Hepatocyte (in vitro differentiated cells): ENCODE measurements around the gene TRIM9. TPM values are rescaled to one million over a fixed set of nuclear protein-coding genes. Genes with fewer than 3 reads are reported as not detected.

Source experiments
- DNase-seq: peaks from one replicate; pipeline ENCODE4 v3.0.0-alpha.2; 2016; ENCODE audit warnings: low spot score
- H2AFZ ChIP-seq: fragments of 200-600 bp; sonication (generic); 2 replicates; pipeline ENCODE4 v1.6.0; 2016; ENCODE audit warnings: antibody characterized with exemption, mild to moderate bottlenecking
- H3K27ac ChIP-seq: fragments of 200-600 bp; sonication (generic); 2 replicates; pipeline ENCODE4 v1.5.1; 2016; ENCODE audit warnings: mild to moderate bottlenecking
- H3K27me3 ChIP-seq: fragments of 200-600 bp; sonication (generic); 2 replicates; pipeline ENCODE4 v1.6.1; 2016
- H3K36me3 ChIP-seq: fragments of 200-600 bp; sonication (generic); replicated peaks from 2 replicates; pipeline ENCODE4 v1.5.1; 2016; ENCODE audit warnings: low read depth; ENCODE audit not compliant: insufficient read depth
- H3K4me1 ChIP-seq: fragments of 200-600 bp; sonication (generic); 2 replicates; pipeline ENCODE4 v1.5.1; 2016; ENCODE audit warnings: mild to moderate bottlenecking, moderate library complexity; ENCODE audit not compliant: insufficient read depth
- H3K4me2 ChIP-seq: fragments of 200-600 bp; sonication (generic); 2 replicates; pipeline ENCODE4 v1.6.0; 2016
- H3K4me3 ChIP-seq: fragments of 200-600 bp; sonication (generic); 2 replicates; pipeline ENCODE4 v1.5.1; 2016; ENCODE audit warnings: mild to moderate bottlenecking
- H3K79me2 ChIP-seq: fragments of 200-600 bp; sonication (generic); 2 replicates; pipeline ENCODE4 v1.6.0; 2017; ENCODE audit warnings: mild to moderate bottlenecking
- H3K9me2 ChIP-seq: fragments of 200-600 bp; sonication (generic); replicated peaks from 2 replicates; pipeline ENCODE4 v1.6.0; 2017; ENCODE audit warnings: mild to moderate bottlenecking; ENCODE audit not compliant: insufficient read depth
- H3K9me3 ChIP-seq: fragments of 200-600 bp; sonication (generic); 2 replicates; pipeline ENCODE4 v1.5.1; 2016; ENCODE audit warnings: low read depth, mild to moderate bottlenecking
- H4K20me1 ChIP-seq: fragments of 200-600 bp; sonication (generic); 2 replicates; pipeline ENCODE4 v1.6.0; 2016; ENCODE audit warnings: mild to moderate bottlenecking; ENCODE audit not compliant: insufficient read depth, poor library complexity, severe bottlenecking
- EZH2 ChIP-seq: fragments of 200-600 bp; sonication (generic); IDR thresholded peaks from 2 replicates; pipeline ENCODE4 v1.6.1; 2016; ENCODE audit warnings: antibody characterized with exemption, mild to moderate bottlenecking, borderline replicate concordance
- EZH2phosphoT487 ChIP-seq: fragments of 200-600 bp; sonication (generic); IDR thresholded peaks from one replicate; pipeline ENCODE4 v1.6.1; 2018; ENCODE audit warnings: antibody characterized with exemption, mild to moderate bottlenecking, low read depth, moderate library complexity; ENCODE audit not compliant: unreplicated experiment, severe bottlenecking
- WGBS: methylation state at CpG from one replicate; pipeline ENCODE4 v1.1.6; 2016; ENCODE audit warnings: low lambda C conversion rate; ENCODE audit errors: missing lambda C conversion rate; 5-methylcytosine and 5-hydroxymethylcytosine counted together
- polyA plus RNA-seq: library from polyadenylated mRNA; unstranded; fragments of >200 nt; fragmentation: Nextera tagmentation; extraction: Ambion mirVana; gene quantifications from 2 replicates; pipeline ENCODE4 v1.2.1, GENCODE V29; 2016
- total RNA-seq: library from RNA; depleted of rRNA; stranded (reverse); fragments of >200 nt; gene quantifications from 2 replicates; pipeline ENCODE4 v1.2.3, GENCODE V29; 2014
- TF ChIP-seq, protein P1 (sequence below): fragments of 200-600 bp; sonication (generic); IDR thresholded peaks from 2 replicates; pipeline ENCODE4 v1.5.1; 2016; ENCODE audit warnings: antibody characterized with exemption, mild to moderate bottlenecking; ENCODE audit not compliant: poor library complexity

Gene TRIM9
- total and polyA plus RNA-seq, 2 experiments from 2014 or later: 0.10 to 0.94 TPM

DNA sequence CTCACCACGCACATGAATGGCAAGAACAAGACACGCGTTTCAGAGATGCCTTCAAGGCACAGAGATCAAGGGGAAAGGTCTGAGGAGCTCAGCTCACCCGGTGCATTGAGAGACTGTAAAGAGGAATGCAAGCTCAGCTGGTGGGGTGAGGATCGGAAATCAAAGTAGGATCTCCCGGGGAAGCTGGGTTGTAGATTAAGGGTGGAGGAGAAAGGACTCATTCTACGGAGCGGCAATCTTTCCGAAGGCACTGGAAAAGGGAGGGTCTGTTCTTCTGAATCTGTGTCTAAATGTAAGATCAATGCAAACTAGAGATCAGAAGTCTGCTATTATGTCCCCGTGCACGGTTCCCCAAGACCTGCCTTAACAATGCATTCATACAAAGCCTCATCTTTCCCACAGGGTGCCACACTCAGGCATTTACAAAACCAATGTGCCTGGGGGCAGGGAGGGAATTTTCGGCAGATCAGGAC lies 109.0 kb downstream of the TRIM9 start:
- Histone ChIP-seq H3K4me2 (no peak overlapping the region), H3K9me2 (no peaks in the 10 kb centered on the region), H4K20me1 (no peaks in the 10 kb centered on the region), H3K36me3 (no peaks in the 10 kb centered on the region), H3K27ac (no peak overlapping the region), H3K9me3 (no peaks in the 10 kb centered on the region), H3K79me2 (no peaks in the 10 kb centered on the region), H3K4me1 (no peaks in the 10 kb centered on the region), H3K27me3 (peaks cover 7% of the 10 kb centered on the region), H2AFZ (no peak overlapping the region), H3K4me3 (no peak overlapping the region)
- 43% methylated on average over 12 of the region's 12 CpGs for WGBS
- no peak for DNase-seq
- TF ChIP-seq, protein P1, sequence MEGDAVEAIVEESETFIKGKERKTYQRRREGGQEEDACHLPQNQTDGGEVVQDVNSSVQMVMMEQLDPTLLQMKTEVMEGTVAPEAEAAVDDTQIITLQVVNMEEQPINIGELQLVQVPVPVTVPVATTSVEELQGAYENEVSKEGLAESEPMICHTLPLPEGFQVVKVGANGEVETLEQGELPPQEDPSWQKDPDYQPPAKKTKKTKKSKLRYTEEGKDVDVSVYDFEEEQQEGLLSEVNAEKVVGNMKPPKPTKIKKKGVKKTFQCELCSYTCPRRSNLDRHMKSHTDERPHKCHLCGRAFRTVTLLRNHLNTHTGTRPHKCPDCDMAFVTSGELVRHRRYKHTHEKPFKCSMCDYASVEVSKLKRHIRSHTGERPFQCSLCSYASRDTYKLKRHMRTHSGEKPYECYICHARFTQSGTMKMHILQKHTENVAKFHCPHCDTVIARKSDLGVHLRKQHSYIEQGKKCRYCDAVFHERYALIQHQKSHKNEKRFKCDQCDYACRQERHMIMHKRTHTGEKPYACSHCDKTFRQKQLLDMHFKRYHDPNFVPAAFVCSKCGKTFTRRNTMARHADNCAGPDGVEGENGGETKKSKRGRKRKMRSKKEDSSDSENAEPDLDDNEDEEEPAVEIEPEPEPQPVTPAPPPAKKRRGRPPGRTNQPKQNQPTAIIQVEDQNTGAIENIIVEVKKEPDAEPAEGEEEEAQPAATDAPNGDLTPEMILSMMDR: no peak
- TF ChIP-seq EZH2 (no peak), EZH2phosphoT487 (no peak)

DNA sequence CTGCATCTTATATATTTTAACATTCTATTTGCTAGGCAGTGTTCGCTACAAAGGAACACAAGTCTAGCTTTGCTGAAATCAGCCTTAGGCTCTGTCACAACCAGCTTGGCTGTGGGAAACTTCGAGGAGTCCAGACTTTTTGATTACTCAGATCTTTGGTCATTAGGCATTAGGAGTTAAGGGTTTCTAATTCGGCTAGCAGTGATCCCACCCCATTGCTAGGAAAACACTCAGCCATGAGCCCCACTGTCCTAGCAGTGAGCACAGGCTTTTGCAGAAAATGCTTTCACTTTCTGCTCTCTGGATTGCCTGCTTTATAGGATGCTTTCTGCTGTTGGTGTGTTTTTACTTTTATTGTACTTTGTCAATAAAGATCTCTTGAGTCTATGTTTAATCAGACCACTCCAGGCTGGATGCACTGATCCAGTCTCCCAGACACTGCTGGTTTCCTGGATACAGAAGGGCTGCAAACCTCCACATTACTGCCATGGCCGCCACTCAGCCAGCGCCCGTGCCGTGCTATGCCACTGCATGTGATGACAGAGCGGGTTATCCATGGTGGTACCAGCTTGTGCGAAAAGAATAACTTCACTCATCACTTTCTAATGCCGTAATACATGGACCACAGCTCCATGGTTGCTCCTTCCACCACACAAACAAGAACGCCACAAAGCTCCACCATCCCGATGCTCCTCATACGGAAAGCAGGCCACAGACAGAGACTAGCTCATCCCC lies 109.6 kb downstream of the TRIM9 start:
- H3K27ac ChIP-seq: no peak overlapping the region
- H3K4me2 ChIP-seq: no peak overlapping the region
- DNase-seq: no peak
- no peaks in the 10 kb centered on the region for H4K20me1 ChIP-seq
- H3K36me3 ChIP-seq: no peaks in the 10 kb centered on the region
- H3K9me2 ChIP-seq: no peaks in the 10 kb centered on the region
- H3K27me3 ChIP-seq: peaks cover 7% of the 10 kb centered on the region
- no peaks in the 10 kb centered on the region for H3K79me2 ChIP-seq
- no peak overlapping the region for H2AFZ ChIP-seq
- no peak for TF ChIP-seq EZH2phosphoT487
- TF ChIP-seq, protein P1: no peak
- TF ChIP-seq EZH2: no peak
- WGBS: 90% methylated on average over 13 of the region's 13 CpGs
- no peaks in the 10 kb centered on the region for H3K9me3 ChIP-seq
- no peak overlapping the region for H3K4me3 ChIP-seq
- H3K4me1 ChIP-seq: no peaks in the 10 kb centered on the region

DNA sequence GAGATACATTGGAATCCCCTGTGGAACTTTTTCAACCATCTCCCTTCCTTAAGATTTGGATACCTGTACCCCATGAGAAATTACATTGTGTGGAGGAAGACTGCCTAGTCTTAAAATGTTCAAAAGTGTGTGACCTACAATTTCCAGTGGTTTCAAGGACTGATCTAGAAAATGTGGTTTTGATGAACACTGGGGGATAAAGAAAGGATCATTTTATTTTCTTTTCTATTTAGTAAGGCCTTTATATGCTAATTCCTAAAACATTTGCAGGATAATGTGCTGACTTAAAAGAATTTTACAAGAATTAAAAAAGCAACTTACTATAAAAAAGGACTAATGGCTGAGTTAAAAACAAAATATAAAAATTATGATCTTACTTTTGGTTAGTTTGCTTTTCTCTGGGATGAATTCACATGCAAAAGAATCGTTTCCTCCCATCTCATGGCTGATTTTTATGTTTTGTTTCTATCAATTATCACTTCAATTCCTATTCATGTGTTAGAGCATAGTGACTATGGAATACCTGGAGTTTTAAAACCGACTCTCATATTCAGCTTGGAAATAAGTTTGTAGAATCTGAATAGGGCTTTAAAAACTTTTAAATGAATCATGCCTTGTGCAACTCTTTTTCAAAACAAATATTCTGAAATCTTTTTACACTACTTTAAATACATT lies 110.7 kb downstream of the TRIM9 start:
- Histone ChIP-seq H3K4me3 (no peak overlapping the region), H3K9me3 (no peaks in the 10 kb centered on the region), H3K27me3 (peaks cover 7% of the 10 kb centered on the region), H3K9me2 (no peaks in the 10 kb centered on the region), H3K27ac (no peak overlapping the region), H3K4me1 (no peaks in the 10 kb centered on the region), H3K4me2 (no peak overlapping the region), H2AFZ (no peak overlapping the region), H3K36me3 (no peaks in the 10 kb centered on the region), H3K79me2 (no peaks in the 10 kb centered on the region), H4K20me1 (no peaks in the 10 kb centered on the region)
- TF ChIP-seq EZH2phosphoT487 (no peak), EZH2 (no peak)
- TF ChIP-seq, protein P1: no peak
- no peak for DNase-seq
- WGBS: 63% methylated on average over 2 of the region's 2 CpGs
